Measurements from ENCODE around the gene RAMACL.
"Not testable (repeated sequence)": the region's sequence is repeated elsewhere in the genome, so short reads cannot be mapped to it uniquely, and the experiment has no call there.

RAMACL gene

DNA sequence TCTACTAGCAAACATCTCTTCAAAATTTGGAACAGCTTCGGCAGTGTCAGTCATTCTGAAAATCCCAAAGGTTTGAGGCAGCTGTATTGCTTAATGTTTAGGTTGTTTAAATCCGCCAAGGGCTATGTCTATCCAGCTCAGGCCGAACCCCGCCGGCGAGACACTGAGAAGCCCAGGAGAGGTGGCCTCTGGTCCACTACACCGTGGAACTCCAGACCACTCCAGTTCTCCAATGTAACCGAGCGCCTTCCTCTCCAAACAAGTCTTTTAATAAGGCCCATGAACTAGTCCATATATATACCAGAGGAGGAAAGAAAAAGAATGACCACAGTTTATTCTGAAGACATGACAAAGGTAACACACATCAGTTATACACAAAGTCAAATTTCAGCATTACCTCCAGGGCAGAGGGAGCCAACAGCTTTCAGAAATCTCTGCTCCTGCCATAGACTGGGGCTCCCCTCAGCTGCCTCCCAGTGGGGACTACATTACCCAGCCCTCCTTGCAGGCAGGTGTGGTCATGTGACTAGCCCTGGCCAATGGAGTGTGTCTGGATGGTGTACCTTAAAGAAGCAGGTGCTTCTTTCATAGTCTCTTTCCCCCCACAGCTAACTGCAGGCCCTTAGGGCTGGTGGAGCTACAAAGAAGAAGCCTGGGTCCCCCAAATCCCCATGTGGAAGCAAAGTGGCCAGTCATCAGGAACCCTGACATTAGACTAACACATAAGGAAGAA is at the start of gene RAMACL:
Gene RAMACL, minus strand, starts transcription at position 255 of the 733 bp plus-strand sequence. Its CDS starts 201 bp downstream, at position 54.
- H3K27ac Mint-ChIP-seq = no peak within 1 kb of the TSS

DNA sequence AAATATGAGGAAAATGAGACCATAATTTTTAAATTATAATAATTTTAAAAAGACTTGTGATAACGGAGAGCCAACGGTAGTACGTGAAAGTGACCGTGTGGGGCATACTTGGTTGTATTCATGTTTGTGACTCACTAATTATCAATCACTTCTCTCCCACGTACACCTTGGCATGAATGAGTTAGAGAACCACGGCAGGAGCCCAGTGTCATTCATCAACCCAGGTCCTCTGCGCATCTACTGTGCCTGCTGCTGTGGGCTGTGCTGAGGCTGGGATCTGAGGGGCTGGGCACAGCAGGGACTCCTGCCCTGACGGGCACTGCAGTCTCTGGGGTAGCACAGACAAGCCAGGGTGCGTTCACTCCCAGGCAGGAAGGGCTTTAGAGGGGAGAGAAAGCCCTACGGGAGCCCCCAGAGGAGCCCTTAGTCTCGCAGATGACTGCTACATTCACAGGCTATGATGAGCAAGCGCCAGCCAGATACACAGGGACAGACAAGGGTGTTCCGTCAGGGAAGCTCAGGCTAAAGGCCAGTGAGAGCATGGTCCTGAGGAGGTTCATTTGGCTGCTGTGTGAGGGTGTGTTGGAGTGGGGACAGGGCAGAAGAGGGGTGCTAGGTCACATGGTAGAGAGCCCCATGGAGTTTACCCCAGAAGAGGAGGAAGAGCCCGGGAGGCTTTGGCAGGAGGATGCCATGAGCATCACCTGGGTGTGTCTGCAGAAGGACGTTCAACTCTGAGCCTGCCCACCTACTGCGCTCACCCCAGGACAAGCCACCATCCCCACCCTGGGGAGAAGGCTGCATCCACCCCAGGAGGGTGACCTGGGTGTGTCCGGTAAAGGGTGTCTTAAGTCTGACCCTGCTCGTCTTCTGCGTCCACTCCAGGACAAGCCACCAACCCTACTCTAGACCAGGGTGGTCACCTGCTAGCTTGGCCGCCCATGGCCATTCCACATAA is 48.8 kb upstream of the RAMACL start:
- Mint-ChIP-seq H3K27me3 (peaks cover 51% of the 10 kb centered on the region), H3K36me3 (ENCODE audit: low read depth) (no peaks in the 10 kb centered on the region), H3K4me3 (no peak overlapping the region), H3K4me1 (ENCODE audit: low read depth) (peaks cover 3% of the 10 kb centered on the region), H3K9me3 (no peaks in the 10 kb centered on the region), H3K27ac (no peak overlapping the region)
- no peak for DNase-seq

More for the DNA sequence above, at the start of gene RAMACL:
- H3K4me3 Mint-ChIP-seq = no peak within 1 kb of the TSS
- DNase-seq = peak; percentile 38
- peaks cover 16% of the 10 kb centered on the region for H3K4me1 Mint-ChIP-seq (ENCODE audit: low read depth)
- H3K27me3 Mint-ChIP-seq = no peaks in the 10 kb centered on the region
- no peaks in the 10 kb centered on the region for H3K36me3 Mint-ChIP-seq (ENCODE audit: low read depth)
- H3K9me3 Mint-ChIP-seq = no peaks in the 10 kb centered on the region

DNA sequence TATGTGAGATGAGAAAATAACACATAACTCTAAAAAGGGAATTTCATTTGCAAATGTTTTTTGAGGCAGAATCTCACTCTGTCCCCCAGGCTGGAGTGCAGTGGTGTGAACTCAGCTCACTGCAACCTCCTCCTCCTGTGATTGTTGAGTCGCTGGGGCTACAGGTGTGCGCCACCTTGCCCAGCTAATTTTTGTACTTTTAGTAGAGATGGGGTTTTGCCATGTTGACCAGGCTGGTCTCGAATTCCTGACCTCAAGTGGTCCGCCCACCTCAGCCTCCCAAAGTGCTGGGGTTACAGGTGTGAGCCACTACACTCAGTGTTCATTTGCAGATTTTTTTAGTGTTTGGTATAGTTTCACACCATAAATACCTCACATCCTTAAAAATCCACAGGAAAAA is 48.1 kb upstream of the RAMACL start:
- not testable (repeated sequence) for H3K9me3 Mint-ChIP-seq; H3K4me1 Mint-ChIP-seq (ENCODE audit: low read depth); H3K36me3 Mint-ChIP-seq (ENCODE audit: low read depth); H3K27ac Mint-ChIP-seq; H3K4me3 Mint-ChIP-seq; DNase-seq
- H3K27me3 Mint-ChIP-seq = peaks cover 54% of the 10 kb centered on the region

- Mint-ChIP-seq H3K9me3 (no peaks in the 10 kb centered on the region), H3K4me1 (ENCODE audit: low read depth) (peaks cover 3% of the 10 kb centered on the region), H3K27me3 (peaks cover 54% of the 10 kb centered on the region), H3K4me3 (no peak overlapping the region), H3K36me3 (ENCODE audit: low read depth) (no peaks in the 10 kb centered on the region), H3K27ac (no peak overlapping the region)
- no peak for DNase-seq
These were observed 47.5 kb upstream of the RAMACL start for GRCh38 chr6:166633732-166634535.

- Mint-ChIP-seq H3K27me3 (peaks cover 56% of the 10 kb centered on the region), H3K36me3 (ENCODE audit: low read depth) (no peaks in the 10 kb centered on the region), H3K27ac (no peak overlapping the region), H3K4me3 (no peak overlapping the region), H3K4me1 (ENCODE audit: low read depth) (peaks cover 13% of the 10 kb centered on the region), H3K9me3 (no peaks in the 10 kb centered on the region)
- no peak for DNase-seq
These were observed 46.3 kb upstream of the RAMACL start for GRCh38 chr6:166632731-166633130.

DNA sequence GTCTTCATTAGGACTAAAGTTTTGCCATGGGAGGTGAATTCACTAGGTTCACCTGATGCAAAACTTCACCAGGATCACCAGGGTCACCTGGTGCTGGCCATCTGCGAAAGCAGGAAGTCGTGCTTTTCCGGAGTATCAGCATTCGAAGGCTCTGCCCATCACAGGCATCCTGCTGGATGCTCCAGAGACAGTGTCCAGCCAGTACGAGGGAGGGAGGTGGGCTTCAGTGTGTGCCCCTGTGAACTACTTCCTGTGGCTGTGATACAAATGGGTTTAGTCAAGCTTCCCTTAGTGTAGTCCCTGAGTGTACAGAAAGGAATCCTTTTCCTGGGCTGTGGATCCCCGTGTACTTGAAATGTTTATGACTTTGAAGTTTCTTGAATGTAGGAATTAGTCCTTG is 44.0 kb upstream of the RAMACL start:
- Mint-ChIP-seq H3K4me3 (no peak overlapping the region), H3K27ac (no peak overlapping the region)

GRCh38 chr6:166629628-166630027 is 43.1 kb upstream of the RAMACL start:
- Mint-ChIP-seq H3K27ac (no peak overlapping the region), H3K4me3 (no peak overlapping the region), H3K36me3 (ENCODE audit: low read depth) (peaks cover 2% of the 10 kb centered on the region), H3K27me3 (peaks cover 58% of the 10 kb centered on the region), H3K4me1 (ENCODE audit: low read depth) (peaks cover 21% of the 10 kb centered on the region), H3K9me3 (no peaks in the 10 kb centered on the region)
- DNase-seq = no peak

More for the DNA sequence above, 44.0 kb upstream of the RAMACL start:
- H3K36me3 Mint-ChIP-seq (ENCODE audit: low read depth) = peaks cover 2% of the 10 kb centered on the region
- no peaks in the 10 kb centered on the region for H3K9me3 Mint-ChIP-seq
- peaks cover 21% of the 10 kb centered on the region for H3K4me1 Mint-ChIP-seq (ENCODE audit: low read depth)
- no peak for DNase-seq
- H3K27me3 Mint-ChIP-seq = peaks cover 57% of the 10 kb centered on the region

- H3K9me3 Mint-ChIP-seq = no peaks in the 10 kb centered on the region
- peak; percentile 72 for DNase-seq
- H3K27me3 Mint-ChIP-seq = peaks cover 58% of the 10 kb centered on the region
- peak overlapping the region; percentile 88 for H3K4me3 Mint-ChIP-seq
- H3K4me1 Mint-ChIP-seq (ENCODE audit: low read depth) = peaks cover 21% of the 10 kb centered on the region
- H3K36me3 Mint-ChIP-seq (ENCODE audit: low read depth) = peaks cover 2% of the 10 kb centered on the region
- H3K27ac Mint-ChIP-seq = peak overlapping the region; percentile 86
These were observed 41.7 kb upstream of the RAMACL start for GRCh38 chr6:166627875-166628801.

- Mint-ChIP-seq H3K4me1 (ENCODE audit: low read depth) (peaks cover 21% of the 10 kb centered on the region), H3K27me3 (peaks cover 62% of the 10 kb centered on the region), H3K36me3 (ENCODE audit: low read depth) (peaks cover 2% of the 10 kb centered on the region), H3K4me3 (peak within 1 kb of the TSS; percentile 88), H3K27ac (peak within 1 kb of the TSS; percentile 86), H3K9me3 (no peaks in the 10 kb centered on the region)
- peak; percentile 100 for DNase-seq
These were observed 40.8 kb upstream of the RAMACL start, which contains the start of gene RPS6KA2 for GRCh38 chr6:166627033-166627874. Gene RPS6KA2, minus strand, starts transcription at chr6:166627251. Its CDS starts 232 bp downstream, at chr6:166627019.

DNA sequence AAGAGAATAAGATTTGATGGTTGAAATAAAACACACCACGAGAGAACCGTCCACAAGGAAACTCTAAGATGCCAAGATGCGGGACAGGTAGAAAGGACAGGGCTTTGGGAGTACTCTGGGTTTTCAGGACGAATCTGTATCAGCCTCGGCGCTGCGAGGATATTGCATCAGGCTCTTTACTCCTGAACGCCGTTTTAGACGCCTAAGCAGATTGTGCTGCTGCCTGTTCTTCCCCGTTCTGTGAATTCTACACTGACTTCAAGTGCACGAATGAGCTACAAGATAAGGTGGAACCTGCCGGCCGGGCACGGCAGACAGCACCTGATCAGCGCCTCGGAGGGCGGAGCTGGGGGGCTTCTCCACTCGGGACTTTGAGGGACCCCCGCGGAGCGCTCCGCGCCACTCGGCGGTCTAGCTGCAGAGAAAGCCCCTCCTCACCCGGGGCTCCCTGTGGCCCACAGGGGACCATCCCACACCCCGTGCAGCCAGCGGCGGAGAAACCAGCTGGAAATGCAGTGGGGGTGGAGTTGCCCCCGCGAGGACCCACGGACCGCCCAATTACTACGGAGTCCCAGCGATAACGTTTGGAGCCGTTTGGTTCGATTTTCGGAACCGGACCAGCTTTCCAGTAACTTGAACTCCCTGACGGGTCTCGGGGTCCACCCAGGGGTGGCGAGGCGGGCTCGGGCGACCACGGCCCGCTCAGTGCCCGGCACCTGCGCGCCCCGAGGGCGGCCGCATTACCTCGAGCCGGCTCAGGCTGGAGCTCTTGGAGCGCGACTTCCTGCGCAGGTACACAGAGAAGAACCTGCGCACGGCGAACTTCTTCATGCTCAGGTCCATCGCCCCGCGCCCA is 39.9 kb upstream of the RAMACL start:
- peak; percentile 66 for DNase-seq
- Mint-ChIP-seq H3K36me3 (ENCODE audit: low read depth) (peaks cover 2% of the 10 kb centered on the region), H3K9me3 (no peaks in the 10 kb centered on the region), H3K4me3 (peak overlapping the region; percentile 78), H3K27me3 (peaks cover 61% of the 10 kb centered on the region), H3K27ac (peak overlapping the region; percentile 13), H3K4me1 (ENCODE audit: low read depth) (peaks cover 21% of the 10 kb centered on the region)

DNA sequence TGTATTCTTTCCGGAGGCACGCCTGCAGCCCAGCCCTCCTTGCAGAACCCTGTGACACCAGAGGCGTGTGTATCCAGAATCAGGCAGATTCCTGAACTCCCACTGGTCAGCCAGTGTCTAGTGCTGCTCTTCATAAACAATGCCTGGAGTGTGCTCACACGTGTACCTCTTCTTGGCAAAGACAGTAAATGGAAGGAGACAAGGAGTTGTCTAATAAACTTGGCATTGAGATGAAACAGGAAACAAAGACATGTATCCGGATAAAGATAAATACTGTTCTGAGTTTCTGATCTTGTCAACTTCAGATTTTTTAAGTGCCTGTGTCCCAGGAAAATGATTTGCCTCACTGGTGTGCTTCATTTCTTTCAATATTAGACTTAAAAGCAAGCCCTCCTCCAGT is 38.9 kb upstream of the RAMACL start:
- H3K27ac Mint-ChIP-seq = no peak overlapping the region
- peak overlapping the region; percentile 78 for H3K4me3 Mint-ChIP-seq
- peaks cover 54% of the 10 kb centered on the region for H3K27me3 Mint-ChIP-seq
- H3K9me3 Mint-ChIP-seq = no peaks in the 10 kb centered on the region
- no peak for DNase-seq
- H3K4me1 Mint-ChIP-seq (ENCODE audit: low read depth) = peaks cover 21% of the 10 kb centered on the region
- H3K36me3 Mint-ChIP-seq (ENCODE audit: low read depth) = peaks cover 2% of the 10 kb centered on the region

GRCh38 chr6:166624275-166624674 is 37.8 kb upstream of the RAMACL start:
- no peak overlapping the region for H3K4me3 Mint-ChIP-seq
- H3K27me3 Mint-ChIP-seq = peaks cover 43% of the 10 kb centered on the region
- no peaks in the 10 kb centered on the region for H3K9me3 Mint-ChIP-seq
- no peak for DNase-seq
- H3K4me1 Mint-ChIP-seq (ENCODE audit: low read depth) = peaks cover 19% of the 10 kb centered on the region
- H3K27ac Mint-ChIP-seq = no peak overlapping the region
- H3K36me3 Mint-ChIP-seq (ENCODE audit: low read depth) = peaks cover 2% of the 10 kb centered on the region

All from activated T-cell treated with anti-CD3 and anti-CD28 coated beads, Interleukin-2, amount 50 U/mL, for 24 hours (primary cell).